Amygdala (tissue), 56 donors: ENCODE data around the gene KLF2.

Experiments
- DNase-seq, 56 donors: peaks; one replicate each; lab custom pipeline; 2025; lab: John Stamatoyannopoulos, UW

KLF2 gene

DNA sequence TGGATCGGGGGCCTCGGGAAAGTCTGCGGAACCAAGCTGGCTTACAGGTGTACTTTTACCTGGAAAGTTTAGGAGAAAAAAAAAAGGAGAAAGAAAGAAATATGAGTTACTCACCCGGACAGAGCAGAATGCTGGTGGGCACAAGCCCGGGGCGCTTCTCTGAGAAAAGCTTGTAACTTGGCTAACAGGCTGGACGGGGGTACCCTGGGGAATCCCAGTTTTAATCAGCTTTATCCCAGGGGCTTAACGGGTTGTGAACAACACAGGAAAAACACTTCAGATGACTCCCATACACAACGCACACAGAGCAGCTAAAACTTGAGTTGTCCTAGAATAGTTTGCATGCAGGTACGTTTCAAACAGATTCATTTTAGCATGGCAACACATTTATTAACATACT, 37.3 kb downstream of the KLF2 start:
- DNase-seq, result no peak

DNA sequence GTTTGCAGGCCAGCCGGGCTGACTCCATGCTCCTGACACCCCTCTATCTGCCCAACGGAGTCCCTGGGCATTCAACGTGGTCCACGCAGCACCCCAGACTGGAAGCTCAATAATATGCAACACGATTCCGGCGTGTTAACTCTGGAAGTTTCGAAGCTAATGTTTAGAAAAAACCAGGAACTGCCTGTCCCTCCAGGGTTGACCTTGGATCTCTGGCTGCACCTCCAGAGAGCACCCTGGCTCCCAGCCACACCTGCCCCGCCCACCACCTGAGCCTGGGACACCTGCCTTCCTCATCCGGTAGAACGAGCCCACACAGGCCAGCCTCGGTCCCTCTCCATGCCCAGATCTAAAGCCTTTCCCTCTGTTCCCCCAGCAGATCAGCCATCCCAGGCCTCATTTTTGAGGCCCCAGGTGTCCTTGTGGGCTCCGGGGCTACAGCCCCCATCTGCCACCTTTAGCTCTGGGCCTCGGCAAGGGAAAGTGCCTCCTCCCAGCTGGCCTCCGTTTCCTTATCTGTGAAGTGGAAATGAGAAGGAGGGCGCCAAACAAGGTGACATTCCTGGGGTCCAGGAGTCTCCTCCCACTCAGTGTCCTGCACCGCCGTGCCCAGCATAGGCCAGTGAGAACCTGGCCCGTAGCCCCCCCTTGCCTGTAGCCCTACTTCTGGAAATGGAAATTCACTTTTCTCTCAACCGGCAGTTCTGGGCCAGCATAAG, 38.7 kb downstream of the KLF2 start:
- no peak for DNase-seq

DNA sequence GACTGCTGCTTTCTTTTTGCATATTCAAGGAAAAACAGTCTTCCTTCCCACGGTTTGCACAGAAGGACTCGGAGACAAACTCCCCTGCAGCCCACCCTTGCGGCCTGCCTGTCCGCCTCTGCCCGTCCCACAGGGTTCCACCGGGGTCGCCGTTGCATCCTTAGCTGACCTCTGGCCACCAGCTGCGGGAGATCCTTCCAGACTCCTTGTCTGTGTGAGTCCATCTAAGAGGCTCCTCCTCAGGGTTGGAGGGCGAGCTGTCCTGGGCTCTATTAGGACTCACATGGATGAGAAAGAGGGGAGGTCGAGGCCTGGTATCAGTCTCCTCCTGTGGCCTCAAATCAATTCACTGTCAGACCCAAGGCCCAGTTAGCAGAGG, 39.2 kb downstream of the KLF2 start:
- DNase-seq, result no peak

DNA sequence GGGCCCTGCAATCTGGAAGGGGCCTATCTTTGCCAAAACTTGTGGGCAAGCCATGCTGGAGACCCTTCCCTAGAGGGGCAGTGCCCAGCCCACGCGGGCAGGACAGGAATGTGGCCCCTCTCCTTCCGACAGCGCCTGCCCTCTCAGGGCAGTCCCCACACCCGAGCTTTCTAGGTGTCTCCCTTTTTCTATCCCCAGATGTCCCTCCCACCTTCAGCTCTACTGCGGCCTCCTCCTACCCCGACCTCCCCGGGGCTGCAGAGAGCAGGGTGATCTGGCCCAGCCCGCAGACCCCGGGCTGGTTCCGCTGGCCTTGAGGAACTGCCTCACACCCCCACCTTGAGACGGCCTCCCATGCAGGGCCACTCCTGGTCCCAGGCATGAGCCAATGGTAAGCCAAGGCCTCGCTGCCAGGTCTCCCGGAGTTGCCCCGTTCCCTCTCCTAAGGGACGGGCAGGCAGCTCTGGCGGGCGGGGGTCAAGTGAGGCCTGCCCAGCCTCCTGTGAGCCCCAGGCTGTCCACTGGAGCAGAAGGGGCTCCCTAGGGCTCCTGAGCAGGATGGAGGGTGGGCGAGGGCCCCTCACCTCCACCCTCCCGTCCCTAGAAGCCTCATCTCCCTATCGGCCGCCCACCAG, 39.7 kb downstream of the KLF2 start:
- DNase-seq, result no peak

DNA sequence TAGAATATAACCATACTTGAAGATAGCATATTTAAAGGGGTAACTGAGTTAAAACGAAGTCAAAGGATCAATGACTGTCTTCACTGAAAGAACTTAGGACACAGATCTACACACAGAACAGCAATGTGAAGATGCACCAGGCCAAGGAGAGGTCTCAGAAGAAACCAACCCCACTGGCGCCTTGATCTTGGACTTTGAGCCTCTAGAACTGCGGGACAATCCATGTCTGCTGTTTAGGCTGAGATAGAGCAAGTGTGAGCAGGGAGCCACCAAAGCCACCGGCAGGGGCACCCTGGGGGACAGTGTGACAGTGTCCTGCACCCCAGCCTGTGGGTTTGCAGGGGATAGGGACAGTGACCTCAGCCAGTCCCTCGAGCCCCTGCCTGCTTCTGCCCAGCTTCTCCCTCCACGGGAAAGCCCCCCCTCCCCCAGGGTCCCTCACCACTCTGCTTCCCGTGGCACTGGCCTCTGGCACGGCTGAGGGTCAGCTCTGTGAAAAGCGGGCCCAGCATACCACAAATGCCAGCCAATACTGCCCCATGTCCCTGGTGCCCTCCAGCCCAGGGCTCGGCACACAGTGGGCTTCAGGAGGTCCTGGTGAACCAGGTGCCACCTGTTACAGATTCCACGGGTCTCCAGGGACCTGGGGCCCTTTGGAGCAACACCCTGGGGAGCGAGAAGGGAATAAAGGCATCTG, 40.8 kb downstream of the KLF2 start:
- no peak for DNase-seq

DNA sequence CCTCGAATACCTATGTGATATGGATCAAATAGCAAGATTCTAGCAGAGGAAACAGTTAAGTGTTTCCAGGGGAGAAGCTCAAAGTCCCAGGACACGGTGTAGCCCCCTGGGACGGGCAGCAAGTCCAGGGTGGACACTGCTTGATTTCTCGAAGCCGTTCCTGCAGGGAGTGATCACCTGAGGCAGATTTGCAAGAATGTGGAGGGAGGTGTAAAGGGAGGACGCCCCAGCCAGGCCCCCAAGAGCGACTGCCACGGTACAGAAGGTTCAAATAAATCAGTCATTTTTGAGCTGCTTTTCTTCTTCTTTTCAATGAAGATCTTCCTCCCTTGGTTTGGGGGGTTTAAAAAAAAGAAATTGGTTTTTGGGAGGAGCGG, 41.4 kb downstream of the KLF2 start:
- DNase-seq, result no peak

DNA sequence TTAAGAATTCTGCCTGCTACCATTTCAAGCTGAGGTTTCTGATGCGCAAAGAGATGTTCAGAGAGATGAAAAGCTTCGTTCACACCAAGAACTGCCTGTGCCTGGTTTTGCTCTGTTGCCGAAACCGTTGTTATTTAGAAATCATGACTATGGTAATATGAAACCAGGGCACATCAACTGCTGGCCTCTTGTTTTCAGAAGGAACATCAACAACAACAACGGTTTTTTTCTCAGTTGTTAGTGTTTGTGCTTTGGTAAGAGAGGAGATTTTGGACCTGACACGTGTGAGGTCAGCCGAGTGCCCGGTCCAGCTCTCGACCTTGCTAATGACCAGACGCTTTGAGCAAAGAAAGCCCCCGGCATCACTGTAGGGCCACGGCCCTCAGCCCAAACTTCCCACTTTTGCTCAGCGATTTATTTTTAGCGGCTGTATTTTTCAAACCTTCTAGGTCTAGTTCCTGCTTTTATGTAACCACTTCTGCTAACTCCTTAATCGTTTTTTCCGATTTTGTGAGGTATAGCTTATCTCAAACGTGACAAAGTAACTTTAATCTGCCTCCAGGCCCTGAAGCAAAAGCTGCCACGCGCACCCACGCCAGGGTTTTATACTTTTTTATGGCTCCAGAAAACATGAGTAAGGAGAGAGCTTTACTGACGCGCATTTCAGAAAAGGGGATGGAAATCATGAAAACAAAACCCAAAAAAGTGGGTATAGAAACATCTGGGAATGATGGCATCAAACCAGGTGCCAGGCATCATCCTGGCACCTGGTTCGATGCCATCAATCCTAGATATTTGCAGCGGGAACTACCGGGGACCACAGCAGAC, 42.0 kb downstream of the KLF2 start:
- peak in 3 of 56 donors; percentile 9 to 16 (median 15) for DNase-seq

DNA sequence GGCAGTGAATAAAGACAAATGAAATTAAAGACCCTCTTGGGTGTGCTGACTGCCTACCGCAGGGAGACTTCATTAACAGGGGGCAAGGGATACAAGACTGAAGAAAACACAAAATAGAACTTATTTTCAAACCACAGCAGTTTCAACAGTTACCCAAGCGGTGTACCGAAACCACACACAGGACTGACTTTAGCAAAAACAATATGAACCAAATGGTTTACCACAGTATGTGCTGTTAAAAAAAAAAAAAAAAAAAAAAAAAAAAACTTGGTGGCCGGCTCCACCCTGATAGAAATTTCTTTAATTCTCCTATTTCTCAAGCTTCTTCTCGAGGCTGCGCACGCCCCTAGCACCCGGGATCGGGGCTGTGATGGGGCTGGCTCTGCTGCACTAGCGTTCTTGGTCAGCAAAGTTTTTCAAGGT, 42.6 kb downstream of the KLF2 start:
- DNase-seq, result no peak

DNA sequence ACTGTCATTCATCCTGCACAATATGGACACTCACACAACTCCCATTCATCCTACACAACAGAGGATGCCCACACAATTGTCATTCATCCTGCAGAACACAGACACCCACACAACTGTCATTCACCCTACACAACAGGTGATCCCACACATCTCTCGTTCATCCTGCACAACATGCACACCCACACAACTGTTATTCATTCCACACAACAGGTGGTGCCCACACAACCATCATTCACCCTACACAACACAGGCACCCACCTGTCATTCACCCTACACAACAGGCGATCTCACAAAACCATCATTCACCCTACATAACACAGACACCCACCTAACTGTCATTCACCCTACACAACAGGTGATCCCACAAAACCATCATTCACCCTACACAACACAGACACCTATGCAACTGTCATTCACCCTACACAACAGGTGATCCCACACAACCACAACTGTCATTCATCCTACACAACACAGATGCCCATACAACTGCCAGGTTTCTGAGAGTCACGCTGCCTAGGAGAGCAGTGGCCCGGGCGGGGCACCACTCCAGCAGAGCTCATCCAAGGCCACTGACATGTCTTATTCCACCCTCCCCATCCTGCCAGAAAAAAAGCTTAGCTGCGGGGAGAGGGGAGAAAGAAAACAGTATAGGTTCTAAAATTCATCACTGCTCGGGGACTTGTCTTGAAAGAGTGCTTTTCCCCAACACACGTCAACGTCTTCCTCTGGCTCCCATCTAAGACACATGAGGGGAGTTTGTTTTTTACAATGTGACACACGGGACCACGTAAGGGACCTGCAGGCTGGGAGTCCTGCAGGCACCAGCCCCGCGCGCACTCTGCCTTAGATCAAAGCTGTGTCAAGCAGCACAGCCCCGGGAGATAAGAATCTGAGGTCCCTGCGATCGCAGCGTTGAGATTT, 44.0 kb downstream of the KLF2 start:
- DNase-seq, result no peak

DNA sequence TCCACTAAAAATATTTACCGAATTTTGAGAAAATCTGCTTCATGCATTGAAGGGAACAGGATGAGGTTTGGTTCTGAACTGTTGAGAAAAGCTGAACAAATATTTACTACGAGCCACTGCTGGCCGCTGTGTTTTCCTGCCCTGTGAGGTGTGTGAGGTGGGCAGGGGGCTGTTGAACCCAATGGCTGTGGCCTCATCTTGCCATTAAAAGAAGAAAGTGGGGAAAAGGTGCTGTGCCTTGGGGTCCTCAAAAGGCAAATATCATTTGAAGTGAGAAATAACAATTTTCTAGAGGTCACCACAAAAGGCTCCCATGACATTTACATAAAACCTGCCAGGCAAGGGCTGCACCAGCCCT, 44.7 kb downstream of the KLF2 start:
- no peak for DNase-seq

DNA sequence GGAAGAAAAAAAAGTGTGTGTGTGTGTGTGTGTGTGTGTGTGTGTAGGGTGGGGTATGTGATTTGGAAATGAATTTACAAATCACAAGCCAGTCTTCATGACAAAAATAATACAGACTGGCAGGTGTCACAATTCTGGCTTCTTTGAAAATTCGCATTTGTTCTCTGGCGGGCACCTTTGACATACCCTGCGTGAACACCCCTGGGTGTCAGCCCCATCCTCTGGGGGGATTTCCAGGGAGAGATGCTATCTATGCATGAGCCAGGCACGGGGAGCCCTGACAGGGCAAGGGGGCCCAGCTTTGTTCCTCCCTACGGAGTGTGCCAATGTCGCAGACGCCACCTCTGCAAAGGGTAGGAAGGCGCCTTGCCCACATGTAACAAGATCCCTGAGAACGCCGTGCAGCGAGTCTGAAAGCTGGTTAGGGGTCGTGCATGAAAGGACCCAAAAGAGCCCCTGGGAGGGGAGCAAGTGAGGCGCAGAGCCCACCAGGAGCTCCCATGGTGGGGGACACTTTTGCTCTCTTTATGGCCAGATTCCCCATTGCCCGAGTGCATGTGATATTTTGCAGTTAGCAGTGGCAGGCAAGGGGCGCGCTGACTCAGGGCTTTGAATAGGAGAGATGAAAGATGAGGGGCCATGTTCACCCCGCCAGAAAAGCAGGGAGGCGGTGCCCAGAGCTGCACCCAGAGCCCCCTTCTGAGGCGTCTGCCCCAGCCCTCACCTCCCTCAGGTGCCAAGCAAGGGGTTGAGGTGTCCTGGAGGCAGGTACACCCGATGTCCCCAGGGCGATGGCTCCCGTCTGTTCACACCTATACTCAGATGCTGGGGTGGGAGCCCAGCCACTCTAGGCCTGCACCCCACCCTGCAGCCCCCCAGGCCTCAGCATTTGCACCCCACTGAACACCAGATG, 45.3 kb downstream of the KLF2 start:
- DNase-seq, result no peak

DNA sequence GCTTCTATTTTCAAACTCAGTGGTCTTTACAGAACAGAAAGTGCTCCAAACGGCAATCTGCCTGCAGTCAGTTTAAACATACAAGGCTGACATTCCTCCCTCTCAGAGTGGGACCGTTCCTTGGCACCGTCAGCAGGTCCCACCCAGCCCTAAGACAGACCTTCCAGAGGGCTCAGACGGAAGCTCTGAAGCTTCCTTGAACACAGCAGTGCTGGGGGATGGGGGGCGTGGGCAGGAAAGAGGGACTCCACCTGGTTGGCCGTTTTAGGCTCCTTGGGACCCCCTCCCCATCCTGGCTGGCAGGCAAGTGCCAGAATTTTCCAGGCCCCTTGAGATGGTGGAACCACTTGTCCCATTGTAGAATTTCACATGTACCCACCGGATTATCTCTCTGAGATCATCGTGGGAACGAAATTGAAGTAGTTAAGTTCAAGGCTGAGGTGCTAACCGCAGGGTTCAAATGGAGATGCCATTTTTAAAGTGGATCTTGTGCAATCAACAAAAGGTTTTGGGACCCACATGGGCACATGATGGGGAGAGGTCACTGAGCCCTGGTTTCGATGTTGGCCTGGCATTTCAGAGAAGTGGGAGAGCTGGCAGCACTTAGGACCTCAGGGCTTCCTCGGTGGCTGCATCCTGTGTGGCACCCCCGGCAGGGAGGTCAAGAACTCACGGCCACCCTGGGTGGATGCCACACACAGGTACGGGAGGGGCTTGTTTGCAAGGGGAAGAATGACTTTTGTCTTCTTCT, 46.2 kb downstream of the KLF2 start:
- DNase-seq, result no peak

DNA sequence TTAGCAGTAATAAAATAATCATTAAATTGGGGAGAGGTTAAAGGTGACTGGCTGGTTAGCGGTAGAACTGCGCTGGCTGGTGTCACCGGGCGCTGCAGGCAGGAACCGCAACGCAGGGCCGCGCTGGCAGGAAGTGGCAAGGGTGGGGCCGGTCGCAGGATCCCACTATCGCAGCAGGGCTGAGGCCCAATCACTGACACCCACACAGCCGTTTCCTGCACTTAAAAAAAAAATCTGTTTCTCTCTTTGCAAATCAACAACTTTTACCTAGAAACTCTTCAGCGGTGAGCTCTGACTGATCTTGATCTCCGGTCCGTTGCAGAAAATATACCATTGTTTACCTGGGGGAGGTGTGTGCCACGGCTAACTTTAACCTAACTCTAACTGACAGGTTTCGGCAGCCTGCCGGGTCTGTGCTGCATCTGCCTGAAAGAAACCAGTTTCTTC, 46.9 kb downstream of the KLF2 start:
- no peak for DNase-seq

DNA sequence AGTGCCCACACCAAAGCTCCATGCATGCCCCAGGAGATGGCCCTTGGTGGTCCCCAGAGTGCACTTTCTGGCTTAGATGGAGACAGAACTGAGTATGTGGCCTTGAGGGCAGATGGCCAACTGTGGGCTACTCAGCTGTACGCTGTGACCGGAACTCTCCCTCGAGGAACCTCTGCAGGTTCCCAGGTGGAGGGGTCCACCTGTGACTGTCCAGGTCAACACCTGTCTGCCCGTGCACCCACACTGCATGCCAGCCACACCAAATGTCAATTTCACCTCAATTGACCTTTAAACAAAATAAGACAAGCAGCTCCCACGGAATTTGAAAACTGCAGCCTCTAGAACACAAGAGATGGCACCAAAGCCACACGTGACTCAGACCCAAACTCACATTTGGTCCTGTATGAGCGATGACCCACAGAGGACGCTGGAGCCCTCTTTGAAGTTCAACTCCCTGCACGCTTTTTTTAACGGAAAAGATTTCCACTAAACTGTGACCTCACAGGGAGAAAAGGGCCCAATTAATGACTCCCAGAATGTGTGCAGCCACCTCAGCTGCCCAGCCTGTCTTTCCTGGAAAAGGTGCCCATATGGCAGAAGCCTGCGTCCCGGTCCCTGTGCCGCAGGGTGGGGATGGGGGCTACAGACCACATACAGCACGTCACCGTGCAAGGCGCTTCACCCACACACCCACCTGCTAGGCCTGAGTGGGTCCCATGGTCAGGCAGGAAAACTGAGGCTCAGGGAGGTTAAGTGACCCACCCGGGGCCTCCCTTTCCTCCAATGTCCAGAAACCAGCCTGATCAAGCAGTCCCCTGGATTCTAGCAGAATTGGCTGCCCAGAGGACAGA, 47.7 kb downstream of the KLF2 start:
- DNase-seq, result no peak

DNA sequence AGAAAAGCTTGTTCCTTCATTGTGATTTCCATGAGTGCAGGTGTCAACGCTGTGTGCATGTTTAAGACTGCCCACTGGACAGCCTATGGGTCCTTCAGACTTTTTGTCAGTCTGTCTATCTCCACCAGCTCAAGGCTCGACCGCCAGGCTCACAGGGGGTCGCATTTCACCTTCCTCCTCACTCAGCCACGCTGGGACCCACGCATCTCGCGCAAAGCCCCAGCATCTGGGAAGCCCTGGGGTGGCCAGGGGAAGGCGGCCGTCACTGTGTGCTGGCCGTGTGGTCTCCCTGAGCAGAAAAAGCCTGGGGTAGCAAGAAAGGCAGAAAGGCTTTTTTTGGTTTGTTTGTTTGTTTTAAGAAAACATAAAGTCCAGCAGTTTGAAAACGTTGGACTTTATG, 48.5 kb downstream of the KLF2 start:
- no peak for DNase-seq

DNA sequence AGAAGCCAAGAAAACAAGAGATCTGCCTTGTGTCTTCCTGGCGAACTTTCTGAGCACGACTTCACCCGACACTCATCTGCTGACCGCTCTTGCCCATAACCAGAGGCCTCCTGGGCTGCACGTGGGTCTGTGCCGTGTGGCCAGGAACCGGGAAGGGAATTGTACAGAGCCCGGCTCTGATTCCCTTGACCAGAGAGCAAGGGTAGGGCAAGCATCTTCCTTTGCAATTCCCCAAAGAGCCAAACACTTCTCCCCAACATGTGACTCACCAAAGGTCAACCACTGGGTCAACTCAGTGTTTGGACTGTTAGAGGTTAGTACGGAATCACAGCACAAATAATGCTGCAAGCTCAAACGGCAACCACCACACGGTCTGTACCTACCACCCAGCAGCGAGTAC, 48.9 kb downstream of the KLF2 start:
- DNase-seq, result no peak

DNA sequence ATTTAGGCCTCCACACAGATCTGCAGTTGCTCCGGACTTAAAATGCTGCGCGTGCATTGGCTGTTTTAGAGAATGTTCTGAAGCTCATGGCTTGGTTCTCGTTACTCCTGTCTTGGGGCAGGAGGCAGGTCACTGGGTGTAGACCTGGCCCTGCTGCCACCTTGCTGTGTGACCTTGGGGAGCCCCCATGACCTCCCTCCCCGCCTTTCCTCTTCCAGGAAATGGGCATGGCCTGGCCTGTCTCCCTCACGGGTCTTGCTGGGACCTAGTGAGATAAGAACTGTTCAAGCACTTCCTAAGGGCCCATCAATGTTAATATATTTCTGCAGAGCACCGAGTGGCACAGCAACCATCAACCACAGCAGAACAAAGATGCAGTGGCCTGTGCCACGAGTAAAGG, 49.4 kb downstream of the KLF2 start:
- no peak for DNase-seq
